Measurements from ENCODE around the gene SYNPO. TPM values are rescaled to one million over a fixed set of nuclear protein-coding genes. Genes with fewer than 3 reads are reported as not detected.

The SYNPO gene
- total RNA-seq, 1 donor, result under 0.01 TPM

- no peak for DNase-seq (ENCODE audit: low read depth in 2 of 3, low spot score in 2 of 3)
Observed at GRCh38 chr5:150623878-150624216, 16.6 kb upstream of the SYNPO start.

- peak; percentile 9 to 25 (median 22) for DNase-seq (ENCODE audit: low read depth in 2 of 3, low spot score in 2 of 3)
Observed at GRCh38 chr5:150624334-150625163, 15.9 kb upstream of the SYNPO start.

GRCh38 chr5:150625164-150625535 lies 15.3 kb upstream of the SYNPO start:
- no peak for DNase-seq (ENCODE audit: low read depth in 2 of 3, low spot score in 2 of 3)

GRCh38 chr5:150625831-150626746 lies 14.4 kb upstream of the SYNPO start:
- peak in 1 of 3 donors; percentile 22 for DNase-seq (ENCODE audit: low read depth in 2 of 3, low spot score in 2 of 3)

- no peak for DNase-seq (ENCODE audit: low read depth in 2 of 3, low spot score in 2 of 3)
Observed at GRCh38 chr5:150626853-150627276, 13.6 kb upstream of the SYNPO start.

- no peak for DNase-seq (ENCODE audit: low read depth in 2 of 3, low spot score in 2 of 3)
Observed at GRCh38 chr5:150627731-150628545, 12.5 kb upstream of the SYNPO start.

GRCh38 chr5:150628936-150629485 lies 11.4 kb upstream of the SYNPO start:
- DNase-seq (ENCODE audit: low read depth in 2 of 3, low spot score in 2 of 3), result no peak

- no peak for DNase-seq (ENCODE audit: low read depth in 2 of 3, low spot score in 2 of 3)
Observed at GRCh38 chr5:150630016-150630415, 10.4 kb upstream of the SYNPO start.

- no peak for DNase-seq (ENCODE audit: low read depth in 2 of 3, low spot score in 2 of 3)
Observed at GRCh38 chr5:150630461-150631325, 9.8 kb upstream of the SYNPO start.

GRCh38 chr5:150631326-150631701 lies 9.1 kb upstream of the SYNPO start:
- DNase-seq (ENCODE audit: low read depth in 2 of 3, low spot score in 2 of 3), result no peak

- no peak for DNase-seq (ENCODE audit: low read depth in 2 of 3, low spot score in 2 of 3)
Observed at GRCh38 chr5:150632305-150633160, 7.9 kb upstream of the SYNPO start.

GRCh38 chr5:150633429-150633828 lies 7.0 kb upstream of the SYNPO start:
- DNase-seq (ENCODE audit: low read depth in 2 of 3, low spot score in 2 of 3), result no peak

GRCh38 chr5:150636391-150637244 lies 3.8 kb upstream of the SYNPO start:
- DNase-seq (ENCODE audit: low read depth in 2 of 3, low spot score in 2 of 3), result no peak

- no peak for DNase-seq (ENCODE audit: low read depth in 2 of 3, low spot score in 2 of 3)
Observed at GRCh38 chr5:150637245-150638052, 3.0 kb upstream of the SYNPO start.

GRCh38 chr5:150638053-150638444 lies 2.4 kb upstream of the SYNPO start:
- DNase-seq (ENCODE audit: low read depth in 2 of 3, low spot score in 2 of 3), result no peak

GRCh38 chr5:150638488-150639376 lies 1.7 kb upstream of the SYNPO start:
- DNase-seq (ENCODE audit: low read depth in 2 of 3, low spot score in 2 of 3), result no peak
